ENCODE results near the gene RAB3C.

GRCh38 chr5:58622936-58623871, 40.3 kb downstream of the RAB3C start:
- TF ChIP-seq CTCF (IDR thresholded peaks at IDR 0.05; ENCODE audit: low read length) (no peak), EZH2 (optimal IDR thresholded peaks at IDR 0.05; ENCODE audit: low read depth, low read length) (no peak)
